HG02943 (cell line): ENCODE data around the gene C9orf43.

Experiments used
- ATAC-seq: cut with Tn5 transposase; IDR thresholded peaks from one replicate; pipeline ENCODE4 v1.9.1; 2021; ENCODE audit warnings: mild to moderate bottlenecking, low read depth, moderate library complexity; ENCODE audit not compliant: unreplicated experiment

The C9orf43 gene

DNA sequence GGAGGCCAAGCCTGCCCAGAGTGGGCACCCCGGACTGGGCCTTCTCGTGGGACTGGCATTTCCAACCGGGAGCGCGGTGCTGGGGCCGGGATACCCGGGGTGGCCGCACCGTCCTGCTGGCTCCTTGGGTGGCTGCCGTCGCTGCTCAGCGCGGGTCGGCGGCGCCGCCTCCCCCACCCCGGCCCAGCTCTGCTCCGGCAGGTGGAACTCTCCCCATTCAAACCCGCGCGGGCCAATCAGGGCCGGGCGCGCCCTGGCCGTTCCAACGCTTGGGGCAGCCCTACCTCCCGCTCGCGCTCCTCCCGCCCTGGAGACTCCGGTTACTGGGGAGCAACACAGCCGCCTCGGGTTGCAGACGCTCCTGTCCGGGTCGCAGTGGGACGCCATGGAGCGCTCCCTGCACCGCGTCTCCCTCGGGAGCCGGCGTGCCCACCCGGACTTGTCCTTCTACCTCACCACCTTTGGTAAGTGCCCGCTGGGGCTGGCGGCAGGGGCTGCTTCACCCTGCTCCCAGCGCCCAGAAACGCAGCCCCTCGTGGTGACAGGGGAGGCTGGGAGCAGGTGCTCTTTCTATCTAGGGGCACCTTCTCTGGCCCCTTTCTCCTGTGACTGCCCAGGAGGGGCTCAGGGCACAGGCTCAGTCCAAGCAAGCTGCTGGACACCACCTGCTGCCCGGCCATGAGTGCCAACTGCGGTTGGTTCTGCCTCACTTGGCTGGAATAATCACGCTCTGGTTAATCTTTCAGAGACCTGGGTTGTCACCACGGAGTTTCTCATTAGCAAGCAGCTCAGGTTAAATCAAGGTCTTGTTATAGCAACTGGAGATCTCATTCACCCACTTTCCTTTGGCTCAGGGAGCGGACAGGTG is 53.1 kb downstream of the C9orf43 start, which contains the start of gene RGS3:
Gene RGS3 (plus strand): TSS at position 310 of the 868 bp plus-strand sequence. CDS start 76 bp downstream, at position 386.
- no peak for ATAC-seq

DNA sequence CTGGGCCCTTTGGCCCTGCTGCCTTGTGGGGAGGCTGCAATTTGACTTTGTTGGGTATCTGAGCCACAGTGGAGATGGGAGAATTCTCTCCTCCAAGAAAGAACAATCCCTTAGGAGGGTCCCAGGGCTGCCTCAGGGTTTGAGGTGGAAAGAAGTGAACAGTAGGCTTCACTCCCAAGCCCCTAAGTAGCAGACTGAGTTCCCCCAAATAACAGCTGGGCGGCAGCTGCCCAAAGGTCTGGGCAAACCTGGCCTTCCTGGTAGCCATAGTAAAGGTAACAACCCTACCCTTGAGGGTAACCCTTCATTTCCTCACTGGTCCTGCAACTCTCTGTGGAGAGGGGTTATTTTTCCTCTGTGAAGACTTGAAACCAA is 53.7 kb downstream of the C9orf43 start:
- no peak for ATAC-seq

DNA sequence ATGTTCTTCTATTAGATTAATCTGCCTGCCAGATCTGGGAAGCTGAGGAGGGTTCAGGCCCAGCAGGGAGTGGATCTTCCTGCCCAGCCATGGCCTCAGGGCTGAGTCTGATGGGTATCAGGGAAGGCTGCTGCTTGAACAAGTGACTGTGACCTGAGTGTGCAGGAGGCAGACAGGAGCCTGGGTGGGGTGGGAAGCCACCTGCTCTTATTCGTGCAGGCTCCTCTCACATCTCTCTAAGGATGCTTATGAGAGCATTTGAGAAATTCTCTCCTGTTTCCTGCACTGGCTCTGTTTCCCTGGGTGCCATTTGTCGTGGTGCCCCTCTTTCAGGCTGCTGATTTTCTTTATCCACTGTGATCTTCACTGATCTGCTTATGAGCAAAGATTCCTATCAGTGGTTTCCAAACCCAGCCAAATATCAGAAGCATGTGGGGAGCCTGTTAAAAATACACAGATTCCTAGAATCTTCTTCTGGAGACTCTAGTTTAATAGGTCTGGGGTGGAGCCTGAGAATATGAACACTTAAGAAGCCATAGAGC is 55.1 kb downstream of the C9orf43 start:
- no peak for ATAC-seq

GRCh38 chr9:113467183-113467582 is 56.6 kb downstream of the C9orf43 start:
- ATAC-seq: no peak

DNA sequence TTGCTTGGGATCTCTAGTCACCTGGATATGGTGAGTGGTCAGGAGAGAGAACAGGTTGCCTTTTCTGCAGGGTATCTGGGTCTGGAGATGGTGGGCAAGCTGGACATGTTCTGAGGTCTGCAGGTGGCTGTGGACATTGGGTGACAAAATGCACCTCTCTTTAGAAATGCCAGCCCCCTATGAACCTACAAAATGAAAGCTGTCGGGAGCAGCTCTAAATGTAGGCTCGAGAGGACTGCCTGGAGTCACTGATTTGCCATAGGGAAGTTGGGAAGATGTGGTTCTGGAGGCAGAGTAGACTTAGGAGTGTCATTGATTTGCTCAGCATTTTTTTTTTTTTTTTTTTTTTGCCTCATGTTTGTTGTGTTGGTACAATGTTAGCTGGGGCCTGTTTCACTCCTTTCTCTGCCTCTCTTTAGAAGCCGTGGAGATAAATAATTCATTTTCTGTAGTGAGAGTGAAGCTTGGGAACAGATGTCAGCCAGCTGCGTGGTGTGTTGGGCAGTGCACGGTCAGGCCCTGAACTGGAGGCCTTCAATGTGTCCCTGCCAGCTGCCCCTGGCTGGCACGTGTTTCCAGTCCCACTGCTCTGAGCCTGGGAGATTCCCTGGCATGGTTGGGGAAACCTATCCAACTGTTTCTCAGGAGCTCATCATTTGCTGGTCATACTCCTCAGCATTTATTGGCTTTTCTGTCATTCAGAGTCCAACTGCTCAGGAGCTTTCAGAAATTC is 58.3 kb downstream of the C9orf43 start:
- no peak for ATAC-seq

- ATAC-seq: no peak
Observed at GRCh38 chr9:113471143-113471542, 60.6 kb downstream of the C9orf43 start.

GRCh38 chr9:113471566-113471965 is 61.0 kb downstream of the C9orf43 start:
- ATAC-seq: no peak

DNA sequence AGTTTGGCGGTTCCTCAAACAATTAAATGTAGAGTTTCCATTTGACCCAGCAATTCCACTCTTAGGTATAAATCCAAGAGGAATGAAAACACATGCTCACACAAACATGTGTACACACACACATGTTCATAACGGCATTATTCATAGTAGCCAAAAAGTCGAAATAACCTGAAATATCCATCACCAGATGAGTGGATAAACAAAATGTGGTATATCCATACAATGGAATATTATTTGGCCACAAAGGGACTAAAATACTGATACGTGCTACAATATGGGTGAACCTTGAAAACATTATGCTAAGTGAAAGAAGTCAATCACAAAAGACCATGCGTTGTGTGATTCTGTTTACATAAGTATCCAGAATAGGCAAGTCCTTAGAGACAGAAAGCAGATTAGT is 61.7 kb downstream of the C9orf43 start:
- ATAC-seq: no peak

DNA sequence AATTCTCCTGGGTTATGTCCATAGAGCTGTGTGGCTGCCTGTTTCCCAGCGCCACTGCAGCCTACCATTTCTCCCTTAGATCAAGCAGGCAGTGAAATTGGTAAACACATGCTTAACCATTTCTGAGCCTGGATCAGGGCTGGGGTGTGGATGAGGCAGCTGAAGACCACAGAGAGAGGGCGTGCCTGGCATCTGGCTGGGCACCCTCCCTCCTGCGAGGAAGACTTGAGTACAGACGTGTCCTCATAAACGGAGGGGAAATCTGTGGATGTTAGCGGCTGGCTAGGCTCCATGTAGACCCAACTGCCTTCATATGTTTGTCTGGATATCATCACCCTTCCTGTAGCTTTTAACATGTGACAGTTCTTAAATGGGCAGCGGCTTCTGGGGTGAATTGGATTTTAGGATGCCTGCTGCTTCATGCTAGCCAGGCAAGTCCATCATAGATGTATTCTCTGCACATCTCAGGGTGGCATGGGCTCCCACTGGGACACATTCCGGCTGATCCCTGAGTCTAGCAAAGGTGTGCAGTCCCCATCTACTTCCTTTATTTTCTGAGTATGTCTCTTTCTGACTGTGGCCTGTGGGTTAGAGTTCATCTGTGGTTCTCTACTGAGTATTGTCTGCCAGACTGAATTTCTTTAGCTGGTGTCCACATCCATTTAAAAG is 63.9 kb downstream of the C9orf43 start:
- ATAC-seq: no peak

- no peak for ATAC-seq
Observed at GRCh38 chr9:113475031-113475430, 64.5 kb downstream of the C9orf43 start.

- no peak for ATAC-seq
Observed at GRCh38 chr9:113475992-113476391, 65.4 kb downstream of the C9orf43 start.

DNA sequence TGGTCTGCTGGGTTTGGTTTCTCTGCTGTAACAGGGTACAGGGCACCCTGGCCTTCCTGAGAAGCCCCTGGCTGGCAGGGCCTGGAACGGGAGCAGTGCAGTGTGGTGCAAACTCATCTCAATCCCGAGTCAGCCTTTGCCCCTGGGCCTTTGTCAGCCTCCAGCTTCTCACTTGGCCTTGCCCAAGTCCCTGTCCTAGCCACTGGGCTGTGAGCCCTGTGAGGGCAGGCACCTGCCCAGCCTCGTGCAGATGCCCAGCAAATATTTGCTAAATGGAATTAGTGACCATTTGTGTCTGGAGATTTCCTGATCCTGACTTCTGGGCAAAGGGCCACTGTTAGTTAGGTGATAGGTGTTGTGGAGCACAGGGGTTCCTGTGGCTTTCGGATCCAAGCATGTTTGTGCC is 66.0 kb downstream of the C9orf43 start:
- no peak for ATAC-seq

DNA sequence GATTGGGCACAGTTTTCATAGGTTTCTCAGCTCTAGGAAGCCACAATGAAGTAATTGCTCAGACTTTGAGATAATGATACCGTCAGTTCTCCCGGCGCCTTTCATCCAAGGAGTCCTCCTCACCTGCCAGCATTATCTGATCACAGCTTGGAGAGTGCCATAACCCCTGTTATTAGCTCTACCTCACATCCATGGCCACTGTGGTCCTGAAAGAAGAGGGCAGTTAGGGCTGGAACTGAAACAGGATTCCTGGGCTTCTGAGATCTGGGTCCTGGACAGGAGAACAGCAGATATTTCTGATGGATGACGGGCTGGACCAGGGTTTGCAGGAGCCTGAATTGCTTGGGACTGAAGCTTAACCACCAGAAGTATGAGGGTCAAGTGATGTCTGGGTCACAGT is 66.5 kb downstream of the C9orf43 start:
- ATAC-seq: no peak

- ATAC-seq: no peak
Observed at GRCh38 chr9:113477661-113478060, 67.1 kb downstream of the C9orf43 start.

GRCh38 chr9:113479174-113479621 is 68.7 kb downstream of the C9orf43 start:
- ATAC-seq: no peak
